Heart right ventricle (tissue), 16 donors: ENCODE data around the gene GNS. TPM values are rescaled to one million over a fixed set of nuclear protein-coding genes. Genes with fewer than 3 reads are reported as not detected.

ENCODE experiments used
- ATAC-seq, 8 donors: fragments of 200-7000 bp; cut with Tn5 transposase; one replicate each; pipeline ENCODE4 v1.9.1; 2020; ENCODE audit warnings: mild to moderate bottlenecking in 8 of 8, moderate library complexity in 8 of 8, moderate number of reproducible peaks in 1 of 8
- DNase-seq, 2 donors: peaks; one replicate each; pipeline ENCODE4 v3.0.0-alpha.2; 2020
- H3K27ac ChIP-seq, 10 donors: fragments of 200-600 bp; sonication (generic) in 2 of 10; one replicate each; pipeline versions ENCODE4 v1.5.0 to v1.8.0; 2020 to 2022; ENCODE audit warnings: mild to moderate bottlenecking in 3 of 10
- H3K27me3 ChIP-seq, 7 donors: fragments of 200-600 bp; one replicate each; pipeline ENCODE4 v1.8.0; 2021 to 2022; ENCODE audit warnings: mild to moderate bottlenecking in 2 of 7
- H3K36me3 ChIP-seq, 9 donors: fragments of 200-600 bp; sonication (generic) in 1 of 9; one replicate each; pipeline versions ENCODE4 v1.5.0 to v1.8.0; 2020 to 2022; ENCODE audit warnings: mild to moderate bottlenecking in 2 of 9
- H3K4me1 ChIP-seq, 9 donors: fragments of 200-600 bp; sonication (generic) in 1 of 9; one replicate each; pipeline versions ENCODE4 v1.5.0 to v1.8.0; 2020 to 2022; ENCODE audit warnings: mild to moderate bottlenecking in 4 of 9
- H3K4me3 ChIP-seq, 10 donors: fragments of 200-600 bp; sonication (generic) in 2 of 10; one replicate each; pipeline versions ENCODE4 v1.5.0 to v1.8.0; 2020 to 2022; ENCODE audit warnings: mild to moderate bottlenecking in 7 of 10, moderate library complexity in 2 of 10
- H3K9me3 ChIP-seq, 11 donors: fragments of 200-600 bp in 10 of 11; sonication (generic) in 2 of 11; one replicate each; pipeline versions ENCODE4 v1.5.0 to v1.8.0; 2013 to 2022; ENCODE audit warnings: mild to moderate bottlenecking in 2 of 11, control low read depth in 1 of 11, moderate library complexity in 1 of 11
- CTCF ChIP-seq, 9 donors: fragments of 200-600 bp; sonication (generic) in 2 of 9; IDR thresholded peaks; one replicate each; pipeline versions ENCODE4 v1.5.0 to v1.8.0; 2021 to 2022; ENCODE audit warnings: antibody characterized with exemption in 9 of 9, mild to moderate bottlenecking in 5 of 9, moderate library complexity in 1 of 9
- WGBS, 2 donors: extraction: QIAGEN DNeasy Blood & Tissue Kit; methylation state at CpG; one replicate each; pipeline ENCODE4 v1.1.7; 2013; ENCODE audit warnings: inconsistent platforms in 1 of 2; 5-methylcytosine and 5-hydroxymethylcytosine counted together
- intact Hi-C, 10 donors: fragments of 100-400 bp; cut with DNase I; formaldehyde crosslinking; loops; one replicate each; pipeline versions ENCODE4 v1.11.1 to v1.14.2; 2022
- polyA plus RNA-seq, 2 donors: library from polyadenylated mRNA; stranded (reverse); fragments of 200-250 nt; gene quantifications; one replicate each; pipeline ENCODE4 v1.2.3, GENCODE V29; 2013
- total RNA-seq, 10 donors: library from RNA; stranded (reverse); fragmentation: NEBNext Ultra II Directional in 3 of 10; extraction: Animal tissue kit (Norgen Biotek cat#: 25700) in 3 of 10; gene quantifications; one replicate each; pipeline versions ENCODE4 v1.2.1 to v1.2.4, GENCODE V29; 2021 to 2023
- donor health status: Arrhythmogenic right ventricular cardiomyopathy.
- donor health status: ischemic (EF 13 %, LVEDD 7.1; RV severe dilation, severe dysfunction).
- donor health status: healthy with polysubstance abuse.
- donor health status: DM: no; HTN: yes; CAD: no.
- donor health status: DM: no; HTN: no; CAD: no.
- donor health status: ischemic (EF 25% LVEDD 6.9; RV normal size, moderate dysfunction).
- donor health status: ischemic (EF 25% LVEDD 5.7; RV mildly dilated, moderate dysfunction).
- donor health status: healthy.
- donor health status: DM: yes; HTN: yes; CAD: no.
- donor health status: Ischemic cardiomyopathy.
- donor health status: ischemic (EF 35%, LVEDD 5.7; RV mildly dilated, moderate dysfunction).
- donor health status: nonischemic (EF 11% LVEDD 7.7; RV severe dilation, severe dysfunction).
- donor health status: DM: yes; HTN: yes; CAD: no.
- donor health status: PGD.
- donor health status: ischemic (EF 29% LVEDD 5.4; RV normal size, mild dysfunction).
- donor health status: nonischemic (EF 23%, LVEDD 6.1; RV moderate dilation, normal function).

Gene GNS
- total and polyA plus RNA-seq, 12 donors = 20.4 to 204 (median 101) TPM

GRCh38 chr12:64773386-64773785, 14.2 kb upstream of the GNS start:
- Histone ChIP-seq H3K4me3 (no peak overlapping the region), H3K36me3 (no peaks in the 10 kb centered on the region), H3K27ac (no peak overlapping the region), H3K4me1 (peaks cover 0 to 2% (median 0%) of the 10 kb centered on the region in 9 donors), H3K9me3 (peaks cover 0 to 35% (median 19%) of the 10 kb centered on the region in 11 donors), H3K27me3 (peaks cover 0 to 6% (median 0%) of the 10 kb centered on the region in 7 donors)
- ATAC-seq = no peak
- intact Hi-C loops = no loop called here
- TF ChIP-seq CTCF (IDR thresholded peaks at IDR 0.05) = no peak
- DNase-seq = no peak

GRCh38 chr12:64767495-64767894, 8.3 kb upstream of the GNS start:
- 64 to 73% methylated on average over 2 to 3 of the region's 3 CpGs for WGBS, 2 donors
- DNase-seq = no peak
- no peaks in the 10 kb centered on the region for H3K27me3 ChIP-seq
- H3K4me1 ChIP-seq = peaks cover 0 to 1% (median 0%) of the 10 kb centered on the region in 9 donors
- no peak overlapping the region for H3K4me3 ChIP-seq
- H3K9me3 ChIP-seq = no peaks in the 10 kb centered on the region
- intact Hi-C loops = no loop called here
- H3K27ac ChIP-seq = no peak overlapping the region
- no peak for ATAC-seq
- no peak for TF ChIP-seq CTCF (IDR thresholded peaks at IDR 0.05)
- H3K36me3 ChIP-seq = no peaks in the 10 kb centered on the region

- Histone ChIP-seq H3K4me3 (no peak overlapping the region), H3K27ac (peak overlapping the region in 1 of 10 donors; percentile 94), H3K27me3 (no peaks in the 10 kb centered on the region), H3K36me3 (peaks cover 0 to 4% (median 0%) of the 10 kb centered on the region in 9 donors), H3K9me3 (no peaks in the 10 kb centered on the region), H3K4me1 (peaks cover 0 to 45% (median 20%) of the 10 kb centered on the region in 9 donors)
- DNase-seq (no peak), ATAC-seq (no peak)
- TF ChIP-seq CTCF (IDR thresholded peaks at IDR 0.05) = no peak
- intact Hi-C loops = no loop called here
- 91 to 95% methylated on average over 6 of the region's 6 CpGs for WGBS, 2 donors
Measured at GRCh38 chr12:64760808-64761573, 1.8 kb upstream of the GNS start.

GRCh38 chr12:64757771-64758170, 1.4 kb downstream of the GNS start:
- Histone ChIP-seq H3K27ac (peak overlapping the region in 2 of 10 donors; percentile 20 to 94), H3K4me3 (peak overlapping the region in 4 of 10 donors; percentile 85 to 96 (median 92)), H3K4me1 (peaks cover 2 to 77% (median 27%) of the 10 kb centered on the region in 9 donors), H3K36me3 (peaks cover 0 to 23% (median 0%) of the 10 kb centered on the region in 9 donors), H3K27me3 (no peaks in the 10 kb centered on the region), H3K9me3 (no peaks in the 10 kb centered on the region)
- 66 to 75% methylated on average over 3 of the region's 3 CpGs for WGBS, 2 donors
- DNase-seq = no peak
- ATAC-seq = no peak
- intact Hi-C loops = loop anchor here in 1 of 10 donors (5.0 kb wide), 1 partner anchor 1960 kb away; no protein-coding TSS in a partner anchor
- no peak for TF ChIP-seq CTCF (IDR thresholded peaks at IDR 0.05)
